NCI-H2107 (cell line): ENCODE measurements around the gene DLGAP5.

Experiments used
- DNase-seq: peaks from one replicate; lab custom pipeline; 2025; lab: John Stamatoyannopoulos, UW

Gene DLGAP5, protein sequence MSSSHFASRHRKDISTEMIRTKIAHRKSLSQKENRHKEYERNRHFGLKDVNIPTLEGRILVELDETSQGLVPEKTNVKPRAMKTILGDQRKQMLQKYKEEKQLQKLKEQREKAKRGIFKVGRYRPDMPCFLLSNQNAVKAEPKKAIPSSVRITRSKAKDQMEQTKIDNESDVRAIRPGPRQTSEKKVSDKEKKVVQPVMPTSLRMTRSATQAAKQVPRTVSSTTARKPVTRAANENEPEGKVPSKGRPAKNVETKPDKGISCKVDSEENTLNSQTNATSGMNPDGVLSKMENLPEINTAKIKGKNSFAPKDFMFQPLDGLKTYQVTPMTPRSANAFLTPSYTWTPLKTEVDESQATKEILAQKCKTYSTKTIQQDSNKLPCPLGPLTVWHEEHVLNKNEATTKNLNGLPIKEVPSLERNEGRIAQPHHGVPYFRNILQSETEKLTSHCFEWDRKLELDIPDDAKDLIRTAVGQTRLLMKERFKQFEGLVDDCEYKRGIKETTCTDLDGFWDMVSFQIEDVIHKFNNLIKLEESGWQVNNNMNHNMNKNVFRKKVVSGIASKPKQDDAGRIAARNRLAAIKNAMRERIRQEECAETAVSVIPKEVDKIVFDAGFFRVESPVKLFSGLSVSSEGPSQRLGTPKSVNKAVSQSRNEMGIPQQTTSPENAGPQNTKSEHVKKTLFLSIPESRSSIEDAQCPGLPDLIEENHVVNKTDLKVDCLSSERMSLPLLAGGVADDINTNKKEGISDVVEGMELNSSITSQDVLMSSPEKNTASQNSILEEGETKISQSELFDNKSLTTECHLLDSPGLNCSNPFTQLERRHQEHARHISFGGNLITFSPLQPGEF

DNA sequence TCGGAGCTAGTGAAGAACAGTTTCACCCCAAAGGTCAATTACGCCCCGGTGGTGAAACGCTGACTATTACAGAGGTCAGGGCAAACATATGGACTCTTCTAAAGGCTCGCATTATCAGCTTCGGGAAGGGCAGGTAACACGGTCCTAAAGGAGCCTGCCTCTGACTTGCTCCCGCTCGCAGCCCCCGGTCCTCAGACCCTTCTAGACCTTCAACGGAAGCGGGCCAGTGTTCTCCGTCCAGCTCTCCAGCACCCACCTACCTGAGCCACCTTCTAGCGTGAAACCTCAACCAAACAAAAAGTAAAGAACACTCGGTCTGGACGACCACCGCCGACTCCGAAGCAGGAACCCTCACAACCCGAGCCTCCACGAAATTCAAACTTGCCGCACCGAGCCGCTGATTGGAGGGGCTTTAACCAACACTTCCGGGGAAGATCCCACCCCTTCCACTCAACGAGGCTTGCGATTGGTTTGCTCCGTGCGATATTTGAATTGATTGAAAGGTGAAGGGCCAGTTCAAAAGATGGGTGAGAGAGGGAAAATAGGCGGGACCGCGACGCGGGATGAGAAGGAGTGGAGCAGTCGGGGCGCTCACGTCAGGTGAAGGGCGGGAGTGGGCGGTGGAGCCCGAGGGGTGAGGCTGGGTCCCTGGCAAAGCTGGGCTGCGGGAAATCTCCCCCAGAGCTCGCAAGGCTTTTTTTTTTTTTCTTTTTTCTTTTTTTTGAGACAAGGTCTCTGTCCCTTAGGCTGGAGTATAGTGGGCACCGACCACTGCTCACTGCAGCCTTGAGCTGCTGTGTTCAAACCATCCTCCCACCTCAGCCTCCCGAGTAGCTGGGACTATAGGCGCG, at the start of gene DLGAP5:
TSS of gene DLGAP5 (minus strand) at position 383 of the 851 bp plus-strand sequence. CDS start 2,406 bp downstream, outside the sequence.
- DNase-seq = peak; percentile 98

DNA sequence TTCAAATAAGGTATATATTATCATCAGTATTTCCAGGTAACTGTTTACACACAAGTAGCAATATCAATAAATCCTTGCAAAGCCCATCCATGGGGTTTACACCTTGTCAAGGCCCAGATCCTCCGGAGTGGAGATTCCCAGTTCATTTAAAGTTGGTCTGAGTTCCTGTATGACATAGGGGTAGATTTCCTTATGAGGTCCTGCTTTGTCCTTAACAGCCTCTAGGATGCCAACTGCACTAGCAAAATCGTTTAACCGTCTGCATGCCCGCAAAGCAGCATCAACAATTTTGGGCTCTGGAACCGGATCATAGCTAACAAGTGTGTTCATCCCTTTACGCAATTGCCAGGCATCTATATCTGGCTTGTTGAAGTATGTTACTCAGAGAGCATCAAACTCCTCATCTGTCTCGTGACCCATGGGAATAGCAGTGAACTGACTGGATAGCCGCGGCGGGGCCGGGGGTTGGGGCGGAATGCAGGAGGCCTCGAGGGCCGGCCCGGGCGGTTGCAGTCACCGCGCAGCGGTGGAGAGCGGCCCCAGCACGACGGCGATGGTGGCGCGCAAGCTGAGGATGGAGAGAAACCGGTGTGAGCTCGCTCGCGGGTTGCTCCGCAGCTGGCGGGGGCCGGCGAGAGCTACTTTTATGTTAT, 49.3 kb upstream of the DLGAP5 start:
- DNase-seq = no peak

DNA sequence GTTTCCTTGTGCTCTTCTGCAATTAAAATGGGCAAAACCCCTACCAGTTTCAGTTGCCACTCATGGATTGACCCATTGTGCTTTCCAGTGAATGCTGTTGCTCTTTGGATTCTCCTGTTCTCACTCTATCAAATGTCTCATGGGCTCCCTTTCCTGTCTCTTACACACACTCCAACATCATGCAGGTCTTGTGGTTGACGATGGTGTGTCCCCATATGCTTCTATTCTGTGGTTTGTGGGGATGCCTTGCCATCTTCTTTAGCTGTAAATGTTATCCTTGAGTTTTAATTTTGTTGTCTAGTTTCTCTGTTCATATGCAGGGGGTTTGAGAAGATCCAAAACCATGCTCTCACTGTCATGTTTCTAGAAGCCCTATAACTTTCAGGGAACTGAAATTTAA, 47.9 kb upstream of the DLGAP5 start:
- DNase-seq = no peak

DNA sequence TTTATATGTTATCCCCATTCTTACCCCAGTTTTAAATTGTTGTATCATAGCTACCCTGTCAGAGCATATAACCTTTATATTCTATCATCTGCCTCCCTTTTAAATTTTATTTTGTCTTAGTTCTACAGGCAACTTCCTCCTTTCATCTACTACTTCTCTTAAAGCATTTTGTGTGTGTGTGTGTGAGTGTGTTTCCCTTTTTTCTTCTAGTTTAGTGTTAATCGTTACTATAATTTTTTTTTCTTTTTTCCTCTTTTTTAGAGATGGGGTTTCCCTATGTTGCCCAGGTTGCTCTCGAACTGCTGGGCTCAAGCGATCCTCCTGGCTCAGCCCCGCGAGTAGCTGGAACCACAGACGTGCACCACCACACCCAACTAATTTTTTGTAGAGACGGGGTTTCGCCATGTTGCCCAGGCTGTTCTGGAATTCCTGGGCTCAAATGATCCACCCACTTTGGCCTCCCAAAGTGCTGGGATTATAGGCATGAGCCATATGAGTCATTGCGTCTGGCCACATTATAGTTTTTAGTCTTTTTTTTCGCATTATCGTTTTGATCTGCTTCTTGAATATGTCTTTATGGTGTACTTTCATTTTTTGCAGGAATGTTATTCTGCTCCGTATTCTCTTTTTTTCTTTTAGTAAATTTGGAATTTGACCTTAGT, 46.8 kb upstream of the DLGAP5 start:
- DNase-seq = no peak

DNA sequence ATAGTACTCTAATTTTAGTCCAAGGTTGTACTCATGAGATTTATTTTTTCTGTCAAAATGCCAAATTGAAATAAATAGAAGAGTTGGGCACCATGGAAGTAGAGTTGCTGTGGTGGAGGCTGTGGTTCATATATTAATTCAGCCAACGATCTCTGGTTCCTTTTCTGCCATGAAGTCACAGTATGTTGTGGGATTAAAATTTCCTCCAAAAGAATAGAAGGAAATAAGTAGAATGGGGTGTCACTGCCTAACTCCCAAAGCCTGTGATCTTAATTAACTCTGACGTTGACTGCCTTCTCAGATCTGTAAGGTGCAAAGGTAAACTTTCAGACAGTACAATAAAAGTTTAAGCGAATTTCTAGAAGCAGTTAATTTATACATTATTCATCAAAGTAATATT, 42.2 kb upstream of the DLGAP5 start:
- no peak for DNase-seq

DNA sequence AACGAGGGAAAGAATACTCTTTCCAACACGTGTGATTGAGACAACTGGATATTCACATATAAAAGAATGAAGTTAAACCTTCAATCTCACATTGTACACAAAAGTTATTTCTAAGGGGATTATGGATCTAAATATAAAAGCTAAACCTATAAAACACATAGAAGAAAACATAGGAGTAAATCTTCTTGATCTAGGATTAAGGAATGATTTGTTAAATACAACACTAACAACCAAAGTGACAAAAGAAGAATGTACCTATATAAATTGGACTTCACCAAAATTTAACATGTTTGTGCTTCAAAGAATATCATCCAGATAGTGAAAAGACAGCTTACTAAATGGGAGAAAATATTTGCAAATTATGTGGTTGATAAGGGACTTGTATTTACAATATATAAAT, 36.9 kb upstream of the DLGAP5 start:
- no peak for DNase-seq

DNA sequence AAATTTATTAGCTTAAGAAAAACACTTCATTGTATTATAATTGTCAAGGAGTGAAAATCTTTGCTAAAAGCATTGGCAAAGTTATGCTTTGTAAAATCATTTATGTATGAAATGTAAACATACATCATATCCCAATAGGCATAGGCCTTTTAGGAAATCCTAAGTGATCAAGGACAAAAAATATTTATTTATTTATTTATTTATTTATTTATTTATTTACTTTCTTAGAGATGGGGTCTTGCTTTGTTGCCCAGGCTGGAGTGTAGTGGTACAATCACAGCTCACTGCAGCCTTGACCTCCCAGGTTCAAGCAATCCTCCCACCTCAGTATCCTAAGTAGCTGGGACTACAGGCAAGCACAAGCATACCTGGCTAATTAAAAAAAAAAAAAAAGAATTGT, 32.0 kb upstream of the DLGAP5 start:
- DNase-seq = no peak

DNA sequence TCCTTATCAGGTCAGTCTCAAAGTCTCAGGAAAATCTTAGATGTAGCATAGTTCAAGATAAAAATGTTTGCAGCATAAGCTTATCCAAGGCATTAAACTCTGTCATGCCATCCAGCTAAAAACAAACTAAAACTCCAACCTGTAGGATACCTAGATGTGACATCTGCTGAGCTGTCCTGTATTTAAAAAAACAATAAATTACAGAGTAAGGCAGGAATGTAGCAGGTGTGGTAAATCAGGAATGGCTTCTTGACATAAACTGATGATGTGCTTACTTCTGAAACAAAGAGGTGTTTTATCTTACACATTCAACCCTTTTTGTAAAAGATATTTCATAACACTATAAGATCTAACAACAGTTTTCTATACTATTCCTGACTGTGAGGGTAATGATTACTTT, 30.6 kb upstream of the DLGAP5 start:
- DNase-seq = no peak

DNA sequence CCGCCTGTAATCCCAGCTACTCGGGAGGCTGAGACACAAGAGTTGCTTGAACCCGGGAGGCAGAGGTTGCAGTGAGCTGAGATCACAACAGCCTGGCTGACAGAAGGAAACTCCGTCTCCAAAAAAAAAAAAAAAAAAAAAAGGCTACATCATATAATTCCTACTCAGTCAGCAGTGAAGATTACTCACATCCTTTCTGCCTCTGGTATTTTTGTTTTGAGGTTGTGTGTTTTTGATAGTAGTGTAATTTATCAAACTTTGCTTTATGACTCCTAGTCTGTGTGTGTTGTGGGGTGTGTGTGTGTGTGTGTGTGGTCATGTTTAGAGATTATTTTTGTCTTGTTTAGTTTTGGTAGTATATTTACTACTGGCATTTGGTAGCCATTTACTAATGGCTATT, 29.8 kb upstream of the DLGAP5 start:
- DNase-seq = no peak

DNA sequence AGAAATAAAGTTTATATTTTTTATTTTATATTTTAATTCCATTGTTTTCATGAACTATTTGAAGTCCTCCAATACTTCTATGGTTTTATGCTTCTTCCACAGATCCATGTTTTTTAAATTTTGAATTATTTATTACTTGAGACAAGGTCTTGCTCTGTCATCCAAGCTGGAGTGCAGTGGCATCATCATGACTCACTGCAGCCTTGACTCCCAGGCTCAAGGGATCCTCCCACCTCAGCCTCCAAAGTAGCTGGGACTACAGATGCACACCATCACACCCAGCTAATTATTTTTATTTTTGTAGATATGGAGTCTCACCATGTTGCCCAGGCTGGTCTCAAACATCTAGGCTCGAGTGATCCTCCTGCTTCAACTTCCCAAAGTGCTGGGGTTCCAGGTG, 28.8 kb upstream of the DLGAP5 start:
- no peak for DNase-seq

DNA sequence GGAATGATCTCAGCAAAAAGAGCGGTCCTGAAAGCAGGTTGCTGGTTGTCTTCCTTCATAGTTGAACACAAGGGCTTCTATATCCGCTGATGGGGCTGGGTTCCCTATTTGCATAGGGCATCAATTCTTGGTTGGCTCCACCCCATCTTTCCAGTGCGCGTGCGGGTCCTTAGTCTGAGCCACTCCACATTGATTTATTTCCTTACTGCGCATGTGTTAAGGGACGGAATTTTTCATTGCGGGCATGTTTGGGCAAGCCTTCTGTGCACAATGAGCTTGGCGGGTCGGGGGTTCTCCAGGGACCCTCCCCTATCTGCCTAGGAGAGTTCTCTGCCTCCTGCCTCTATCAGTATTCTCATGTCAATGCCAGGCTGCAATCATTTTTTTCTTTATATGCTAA, 21.2 kb upstream of the DLGAP5 start:
- DNase-seq = no peak

DNA sequence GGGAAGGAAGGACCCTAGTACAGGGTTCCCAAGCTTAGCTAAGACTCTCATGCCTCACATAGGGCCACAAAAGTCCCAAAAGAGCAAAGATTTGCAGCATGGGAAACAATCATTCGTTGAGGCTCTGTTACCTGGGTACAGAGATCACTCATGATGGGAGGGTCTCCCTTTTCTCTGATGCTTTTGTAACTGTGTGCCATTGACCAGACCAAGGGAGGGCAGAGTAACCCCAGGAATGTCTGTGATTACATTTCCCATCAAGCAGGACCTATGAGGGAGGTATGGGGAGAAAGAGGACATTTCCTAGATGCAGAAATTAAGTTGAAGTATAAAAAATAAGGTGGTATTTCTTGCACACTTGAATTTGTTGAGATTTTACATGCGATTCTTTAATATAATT, 16.4 kb upstream of the DLGAP5 start:
- no peak for DNase-seq

DNA sequence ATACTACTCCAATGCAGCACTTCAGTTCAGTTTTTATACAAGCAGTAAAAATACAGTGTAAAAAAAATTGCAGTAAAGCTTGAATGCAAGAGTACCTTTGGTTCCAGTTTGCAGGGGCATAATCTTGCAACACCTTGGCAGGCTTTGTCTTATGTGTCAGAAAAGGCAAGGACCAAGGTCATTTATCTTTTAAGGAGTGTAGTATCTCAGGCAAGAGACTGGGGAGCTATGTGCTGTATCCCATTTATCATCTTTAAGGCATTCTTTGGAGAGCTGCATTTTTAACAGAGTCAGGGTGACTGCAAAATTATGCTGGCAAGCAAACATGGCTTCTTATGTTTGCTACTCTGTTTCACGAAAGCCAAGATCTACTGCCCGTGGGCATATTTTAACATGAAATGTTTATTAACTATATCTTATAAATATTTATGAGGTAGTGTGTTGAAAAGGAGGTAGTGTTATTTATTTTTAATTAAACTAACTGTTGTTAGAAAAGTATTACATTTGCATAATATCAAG, 14.8 kb upstream of the DLGAP5 start:
- DNase-seq = no peak

DNA sequence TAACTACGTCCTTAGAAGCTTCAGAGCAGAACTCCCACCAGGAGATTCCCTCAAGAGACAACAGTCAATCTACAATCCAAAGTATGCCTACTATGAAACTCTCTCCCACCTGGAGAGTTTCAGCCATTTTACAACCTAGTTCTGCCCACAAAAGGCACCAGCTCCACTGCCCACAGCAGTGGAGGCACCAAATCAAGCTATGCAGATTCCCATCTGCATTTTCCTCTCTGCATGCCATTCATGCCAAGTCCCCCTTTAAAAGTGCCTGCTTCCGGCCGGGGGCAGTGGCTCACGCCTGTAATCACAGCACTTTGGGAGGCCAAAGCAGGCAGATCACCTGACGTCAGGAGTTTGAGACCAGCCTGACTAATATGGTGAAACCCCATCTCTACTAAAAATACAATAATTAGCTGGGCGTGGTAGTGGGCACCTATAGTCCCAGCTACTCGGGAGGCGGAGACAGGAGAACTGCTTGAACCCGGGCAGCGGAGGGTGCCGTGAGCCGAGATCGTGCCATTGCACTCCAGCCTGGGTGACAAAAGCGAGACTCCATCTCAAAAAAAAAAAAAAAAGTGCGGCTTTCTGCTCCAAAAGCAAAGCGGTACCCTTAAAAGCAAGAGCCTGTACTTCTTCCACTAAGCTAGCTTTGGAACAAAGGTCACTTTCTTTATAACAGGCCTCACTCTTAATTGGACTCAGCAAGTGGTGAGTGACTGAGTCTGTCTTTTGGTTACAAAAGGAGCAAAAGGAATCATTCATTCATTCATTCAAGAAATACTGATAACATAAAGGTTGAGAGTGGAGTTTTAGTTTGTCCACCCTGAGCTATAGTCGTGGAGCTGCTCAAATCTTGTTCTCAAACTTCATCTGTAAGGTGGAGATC, 10.1 kb upstream of the DLGAP5 start:
- DNase-seq = no peak

DNA sequence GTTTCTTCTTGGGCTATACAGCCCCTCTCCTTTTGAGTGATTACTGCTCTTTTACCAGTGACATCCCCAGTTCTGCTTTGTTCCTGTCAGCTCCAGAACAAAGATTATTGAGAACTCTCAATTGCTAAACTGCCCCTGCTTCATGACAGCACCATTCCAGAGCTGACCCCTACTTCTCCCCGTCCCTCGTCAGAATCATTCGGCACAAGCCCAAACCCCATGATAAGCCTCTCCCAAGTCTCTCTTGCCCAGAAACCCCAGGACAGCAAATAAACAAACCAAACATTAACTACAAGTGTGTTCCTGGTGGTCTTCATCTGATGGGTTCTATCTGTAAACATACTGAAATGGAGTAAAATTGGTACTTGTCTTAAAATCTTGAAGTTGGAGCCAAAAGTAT, 9.3 kb upstream of the DLGAP5 start:
- DNase-seq = no peak

DNA sequence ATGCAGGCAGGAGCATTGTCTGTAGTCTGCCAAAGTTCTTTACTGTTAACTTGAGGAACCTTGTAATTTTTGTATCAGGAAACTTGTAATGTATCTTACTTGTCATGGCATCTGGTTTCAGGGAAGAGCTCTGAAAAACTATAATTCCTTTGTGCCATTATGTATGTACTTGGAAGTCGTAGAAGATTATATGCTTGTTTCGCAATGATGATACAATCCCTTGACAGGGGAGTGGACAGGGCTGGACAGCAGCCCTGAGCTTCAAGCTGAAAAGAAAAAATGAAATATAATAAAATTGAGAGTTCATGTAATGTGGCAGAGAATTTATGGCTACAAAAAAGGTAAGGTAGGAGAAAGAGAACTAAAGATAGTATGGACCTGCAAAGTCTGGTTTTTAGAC, 7.4 kb upstream of the DLGAP5 start:
- DNase-seq = no peak

DNA sequence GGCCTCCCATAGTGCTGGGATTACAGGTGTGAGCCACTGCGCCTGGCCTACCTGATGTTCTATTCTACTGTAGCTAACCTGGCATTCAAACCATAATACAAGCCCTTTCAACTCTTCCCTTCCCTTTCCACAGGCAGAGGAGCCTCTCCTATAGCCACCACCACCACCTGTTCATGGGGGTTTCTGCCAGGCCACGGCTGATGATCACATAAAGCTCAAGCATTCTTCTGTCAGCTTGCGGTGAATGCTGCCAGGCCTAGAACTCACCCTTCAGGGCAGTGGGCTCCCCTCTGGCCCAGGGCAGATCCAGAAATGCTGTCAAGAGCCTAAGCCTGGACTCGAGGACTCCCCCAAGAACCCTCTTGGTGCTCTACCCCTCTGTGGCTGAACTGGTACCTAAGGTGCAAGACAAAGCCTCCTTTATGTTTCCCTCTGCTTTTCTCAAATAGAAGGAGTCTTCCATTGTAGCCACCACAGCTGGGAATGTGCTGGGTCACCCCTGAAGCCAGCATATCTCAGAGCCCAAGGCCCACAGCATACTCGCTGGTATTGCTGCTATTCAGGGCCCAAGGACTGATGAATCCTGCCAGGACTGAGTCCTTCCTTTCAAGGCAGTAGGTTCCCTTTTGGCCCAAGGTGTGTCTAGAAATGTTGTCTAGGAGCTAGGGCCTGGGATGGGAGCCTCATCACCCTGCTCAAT, 3.4 kb upstream of the DLGAP5 start:
- DNase-seq = no peak

DNA sequence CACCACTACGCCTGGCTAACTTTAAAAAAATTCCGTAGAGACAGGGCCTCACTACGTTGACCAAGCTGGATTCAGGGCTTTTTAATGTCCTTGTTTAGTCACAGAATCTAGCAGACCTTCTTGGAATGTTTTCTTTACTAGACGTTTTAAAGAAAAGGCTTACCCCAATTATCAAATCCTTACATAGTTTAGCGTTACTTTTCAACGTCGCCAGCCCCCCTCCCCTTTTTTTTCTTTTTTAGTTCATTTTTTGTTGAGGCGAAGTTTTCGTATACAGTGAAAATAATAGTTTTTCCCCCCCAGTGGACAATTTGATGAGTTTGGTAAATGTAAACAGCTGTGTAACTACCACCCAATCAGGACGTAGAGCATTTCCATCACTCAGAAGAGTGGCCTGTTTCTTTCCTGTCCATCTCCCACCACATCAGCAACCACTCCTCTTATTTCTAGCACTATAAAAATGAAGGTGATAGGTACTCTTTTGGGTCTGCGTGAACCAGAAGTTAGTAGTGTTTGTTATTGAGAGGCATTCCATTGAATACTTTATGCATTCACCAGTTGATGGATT, 753 bp upstream of the DLGAP5 start:
- DNase-seq = no peak

DNA sequence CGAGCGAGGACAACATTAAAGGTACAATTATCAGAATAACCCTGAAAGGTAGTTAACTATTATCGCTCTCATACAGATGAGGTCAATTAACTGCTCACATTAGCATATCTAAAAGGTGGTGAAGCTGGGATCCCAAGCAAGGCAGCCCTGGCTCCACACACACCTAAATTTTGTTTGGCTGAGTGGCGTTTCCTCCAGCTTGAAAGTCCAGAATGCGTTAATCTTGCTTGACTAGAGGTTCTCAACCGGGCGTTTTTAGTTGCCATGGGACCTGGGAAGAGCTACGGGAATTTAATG, 531 bp downstream of the DLGAP5 start:
- peak; percentile 10 for DNase-seq
